Keratinocyte (primary cell): ENCODE measurements around the gene FKBP1B. TPM values are rescaled to one million over a fixed set of nuclear protein-coding genes. Genes with fewer than 3 reads are reported as not detected.

Experiments
- DNase-seq: peaks from one replicate; pipeline ENCODE4 v3.0.0-alpha.2; 2011; ENCODE audit warnings: low read depth, missing footprints, low spot score
- FAIRE-seq: peaks from 2 replicates; lab custom pipeline; 2011; peaks lifted over from hg19 to GRCh38; lab: Jason Lieb, UNC
- H2AFZ ChIP-seq: 2 replicates; pipeline ENCODE4 v1.6.0; 2012; ENCODE audit warnings: low read length, control low read depth, inconsistent platforms; ENCODE audit not compliant: control insufficient read depth
- H3K27ac ChIP-seq: 2 replicates; pipeline ENCODE4 v1.5.1; 2011; ENCODE audit warnings: low read length; ENCODE audit not compliant: control insufficient read depth, insufficient read depth
- H3K27me3 ChIP-seq: 3 replicates; pipeline ENCODE4 v1.6.0; 2011; ENCODE audit warnings: low read length; ENCODE audit not compliant: control insufficient read depth, insufficient read depth; ENCODE audit errors: extremely low read depth
- H3K36me3 ChIP-seq, 2 experiments: 2 replicates in 1 of 2; 3 replicates in 1 of 2; pipeline ENCODE4 v1.5.1; 2011; ENCODE audit warnings: low read length in 2 of 2, mild to moderate bottlenecking in 1 of 2; ENCODE audit not compliant: control insufficient read depth in 2 of 2, insufficient read depth in 2 of 2; ENCODE audit errors: extremely low read depth in 1 of 2
- H3K4me1 ChIP-seq: 3 replicates; pipeline ENCODE4 v1.5.1; 2011; ENCODE audit warnings: low read length; ENCODE audit not compliant: control insufficient read depth, insufficient read depth; ENCODE audit errors: extremely low read depth
- H3K4me2 ChIP-seq: 3 replicates; pipeline ENCODE4 v1.6.0; 2011; ENCODE audit warnings: low read depth, low read length; ENCODE audit not compliant: control insufficient read depth, insufficient read depth; ENCODE audit errors: extremely low read depth
- H3K4me3 ChIP-seq, 3 experiments: fragments of 200-600 bp in 1 of 3; sonication (generic) in 1 of 3; 2 replicates in 2 of 3; 3 replicates in 1 of 3; pipeline ENCODE4 v1.5.1; 2011 to 2016; ENCODE audit warnings: low read length in 3 of 3, mild to moderate bottlenecking in 3 of 3, control low read depth in 2 of 3, inconsistent platforms in 1 of 3, low read depth in 1 of 3, mixed read lengths in 1 of 3, mixed run types in 1 of 3, moderate library complexity in 1 of 3; ENCODE audit not compliant: control insufficient read depth in 2 of 3, insufficient read depth in 2 of 3; ENCODE audit errors: extremely low read depth in 1 of 3
- H3K79me2 ChIP-seq: 2 replicates; pipeline ENCODE4 v1.6.0; 2012; ENCODE audit warnings: low read length; ENCODE audit not compliant: control insufficient read depth, insufficient read depth
- H3K9ac ChIP-seq: 3 replicates; pipeline ENCODE4 v1.6.0; 2011; ENCODE audit warnings: low read length; ENCODE audit not compliant: control insufficient read depth, insufficient read depth; ENCODE audit errors: extremely low read depth
- H3K9me1 ChIP-seq: 3 replicates; pipeline ENCODE4 v1.6.0; 2011; ENCODE audit warnings: low read length; ENCODE audit not compliant: control insufficient read depth, insufficient read depth; ENCODE audit errors: extremely low read depth
- H3K9me3 ChIP-seq: 2 replicates; pipeline ENCODE4 v1.5.1; 2012; ENCODE audit warnings: low read depth, low read length; ENCODE audit not compliant: control insufficient read depth
- H4K20me1 ChIP-seq: 3 replicates; pipeline ENCODE4 v1.6.0; 2011; ENCODE audit warnings: low read length; ENCODE audit not compliant: control insufficient read depth, insufficient read depth; ENCODE audit errors: extremely low read depth
- EZH2 ChIP-seq: IDR thresholded peaks from one replicate; pipeline ENCODE4 v1.6.1; 2012; ENCODE audit warnings: inconsistent platforms, mild to moderate bottlenecking, low read length, moderate library complexity
- dilution Hi-C: fragments of 300-500 bp; cut with MboI; formaldehyde crosslinking; loops from one replicate; pipeline ENCODE4 v1.7.0; 2020; ENCODE audit warnings: low sequenced_read_pairs; ENCODE audit not compliant: extremely low pct_ligation_motif_present
- polyA plus RNA-seq, 5 experiments: library from polyadenylated mRNA; depleted of rRNA in 3 of 5; stranded (reverse) in 3 of 5; stranded (forward) in 1 of 5; unstranded in 1 of 5; fragments of >200 nt; gene quantifications; 1 replicate in 1 of 5; 2 replicates in 3 of 5; 3 replicates in 1 of 5; pipeline versions ENCODE4 v1.2.1 to v1.2.3, GENCODE V29; 2011 to 2012; ENCODE audit warnings: missing spikeins in 2 of 5, low read depth in 1 of 5, low replicate concordance in 1 of 5
- TF ChIP-seq, protein P1 (sequence below), 3 experiments: IDR thresholded peaks in 1 of 3; conservative IDR thresholded peaks in 1 of 3; optimal IDR thresholded peaks in 1 of 3; 2 replicates in 2 of 3; 3 replicates in 1 of 3; pipeline versions ENCODE3 to v1.5.1; 2011; ENCODE audit warnings: low read length in 3 of 3, mild to moderate bottlenecking in 3 of 3, moderate library complexity in 2 of 3, control low read depth in 1 of 3, inconsistent platforms in 1 of 3; ENCODE audit not compliant: insufficient read depth in 2 of 3; ENCODE audit errors: extremely low read depth in 1 of 3

Gene FKBP1B
- polyA plus RNA-seq, 1 donor (not counting 4 experiments of a cell fraction or from before 2014, with no cell fraction given): 24.5 TPM

DNA sequence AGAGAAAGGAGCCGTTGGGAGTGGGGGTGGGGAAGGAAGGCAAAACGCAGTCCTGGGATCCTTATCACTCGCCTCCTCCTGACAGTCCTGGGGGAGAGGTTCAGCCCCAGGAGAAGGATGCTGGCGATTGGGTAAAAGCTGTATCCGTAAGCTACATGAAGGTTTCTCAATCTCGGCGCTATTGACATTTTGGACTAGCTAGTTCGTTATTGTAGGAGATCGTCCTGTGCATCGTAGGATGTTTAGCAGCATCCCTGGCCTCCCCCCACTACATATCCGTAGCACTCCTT lies 35.6 kb downstream of the FKBP1B start:
- DNase-seq (no peak), FAIRE-seq (no peak)
- no peak for TF ChIP-seq EZH2
- TF ChIP-seq, protein P1, sequence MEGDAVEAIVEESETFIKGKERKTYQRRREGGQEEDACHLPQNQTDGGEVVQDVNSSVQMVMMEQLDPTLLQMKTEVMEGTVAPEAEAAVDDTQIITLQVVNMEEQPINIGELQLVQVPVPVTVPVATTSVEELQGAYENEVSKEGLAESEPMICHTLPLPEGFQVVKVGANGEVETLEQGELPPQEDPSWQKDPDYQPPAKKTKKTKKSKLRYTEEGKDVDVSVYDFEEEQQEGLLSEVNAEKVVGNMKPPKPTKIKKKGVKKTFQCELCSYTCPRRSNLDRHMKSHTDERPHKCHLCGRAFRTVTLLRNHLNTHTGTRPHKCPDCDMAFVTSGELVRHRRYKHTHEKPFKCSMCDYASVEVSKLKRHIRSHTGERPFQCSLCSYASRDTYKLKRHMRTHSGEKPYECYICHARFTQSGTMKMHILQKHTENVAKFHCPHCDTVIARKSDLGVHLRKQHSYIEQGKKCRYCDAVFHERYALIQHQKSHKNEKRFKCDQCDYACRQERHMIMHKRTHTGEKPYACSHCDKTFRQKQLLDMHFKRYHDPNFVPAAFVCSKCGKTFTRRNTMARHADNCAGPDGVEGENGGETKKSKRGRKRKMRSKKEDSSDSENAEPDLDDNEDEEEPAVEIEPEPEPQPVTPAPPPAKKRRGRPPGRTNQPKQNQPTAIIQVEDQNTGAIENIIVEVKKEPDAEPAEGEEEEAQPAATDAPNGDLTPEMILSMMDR (optimal IDR thresholded peaks at IDR 0.05 in 1 of 3, IDR thresholded peaks at IDR 0.05 in 1 of 3, conservative IDR thresholded peaks at IDR 0.05 in 1 of 3; ENCODE audit: extremely low read depth in 1 of 3, insufficient read depth in 2 of 3, low read length in 3 of 3): no peak
- Histone ChIP-seq H3K4me2 (peak overlapping the region; percentile 99), H4K20me1 (no peaks in the 10 kb centered on the region), H3K36me3 (peaks cover 5 to 13% of the 10 kb centered on the region in 2 experiments), H3K9ac (peak overlapping the region; percentile 86), H3K9me3 (no peaks in the 10 kb centered on the region), H3K4me1 (peaks cover 11% of the 10 kb centered on the region), H3K9me1 (no peaks in the 10 kb centered on the region), H3K27me3 (no peaks in the 10 kb centered on the region), H2AFZ (peak overlapping the region; percentile 98), H3K79me2 (no peaks in the 10 kb centered on the region), H3K27ac (no peak overlapping the region), H3K4me3 (peak overlapping the region; percentile 63 to 80 (median 70))
- dilution Hi-C loops: no loop called here

GRCh38 chr2:24086241-24086640 lies 36.7 kb downstream of the FKBP1B start:
- H3K27ac ChIP-seq: no peak overlapping the region
- peaks cover 11% of the 10 kb centered on the region for H3K4me1 ChIP-seq
- no peaks in the 10 kb centered on the region for H3K27me3 ChIP-seq
- H3K9me1 ChIP-seq: no peaks in the 10 kb centered on the region
- no peak for DNase-seq
- H3K9ac ChIP-seq: no peak overlapping the region
- no peak overlapping the region for H2AFZ ChIP-seq
- no peak overlapping the region for H3K4me3 ChIP-seq
- H3K79me2 ChIP-seq: no peaks in the 10 kb centered on the region
- no peak for FAIRE-seq
- H3K4me2 ChIP-seq: no peak overlapping the region
- no peaks in the 10 kb centered on the region for H3K9me3 ChIP-seq
- dilution Hi-C loops: no loop called here
- H3K36me3 ChIP-seq: peaks cover 4 to 8% of the 10 kb centered on the region in 2 experiments
- H4K20me1 ChIP-seq: no peaks in the 10 kb centered on the region
- no peak for TF ChIP-seq EZH2
- TF ChIP-seq, protein P1 (optimal IDR thresholded peaks at IDR 0.05 in 1 of 3, IDR thresholded peaks at IDR 0.05 in 1 of 3, conservative IDR thresholded peaks at IDR 0.05 in 1 of 3; ENCODE audit: extremely low read depth in 1 of 3, insufficient read depth in 2 of 3, low read length in 3 of 3): no peak
